Measurements from ENCODE around the gene TNFSF4. TPM values are rescaled to one million over a fixed set of nuclear protein-coding genes. Genes with fewer than 3 reads are reported as not detected.

TNFSF4 gene
- total RNA-seq, 2 experiments from 2014 or later, result 0.47 to 17.5 TPM

DNA sequence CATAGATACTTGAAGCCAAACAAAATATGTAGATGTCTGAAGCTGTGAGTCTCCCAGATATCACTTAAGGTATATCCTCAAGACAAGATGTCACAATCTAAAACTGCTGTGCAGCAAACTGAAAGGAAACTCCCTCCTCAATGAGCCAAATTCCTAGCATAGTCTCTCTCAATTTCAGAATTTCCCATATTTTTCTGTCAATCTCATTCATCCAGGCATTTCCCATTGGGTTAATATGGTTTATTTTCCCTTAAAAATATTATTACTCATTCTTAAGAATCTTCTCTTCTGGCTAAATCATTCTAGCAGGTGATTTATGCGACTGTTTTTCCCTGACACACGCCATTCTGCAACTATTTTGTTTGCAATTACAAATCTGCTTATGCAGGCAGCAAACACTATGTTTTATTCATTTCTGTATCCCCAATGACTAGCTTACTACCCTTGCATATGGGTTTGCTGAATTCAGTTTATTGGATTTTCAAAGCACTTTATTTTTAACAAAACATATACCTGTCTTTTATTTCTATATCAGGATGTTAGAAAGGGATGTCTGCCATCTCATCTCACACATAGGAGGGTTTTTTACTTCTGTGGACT, 69.9 kb downstream of the TNFSF4 start:
- no peak overlapping the region for H3K27ac Mint-ChIP-seq
- CTCF ChIA-PET, result no interaction called here
- ATAC-seq, result no peak
- H3K4me3 Mint-ChIP-seq, result no peak overlapping the region
- peaks cover 2% of the 10 kb centered on the region for H3K9me3 Mint-ChIP-seq (ENCODE audit: low read depth)
- DNase-seq, result no peak
- H3K36me3 Mint-ChIP-seq, result no peaks in the 10 kb centered on the region
- H3K27me3 Mint-ChIP-seq, result peaks cover 3% of the 10 kb centered on the region
- H3K4me1 Mint-ChIP-seq, result no peaks in the 10 kb centered on the region

DNA sequence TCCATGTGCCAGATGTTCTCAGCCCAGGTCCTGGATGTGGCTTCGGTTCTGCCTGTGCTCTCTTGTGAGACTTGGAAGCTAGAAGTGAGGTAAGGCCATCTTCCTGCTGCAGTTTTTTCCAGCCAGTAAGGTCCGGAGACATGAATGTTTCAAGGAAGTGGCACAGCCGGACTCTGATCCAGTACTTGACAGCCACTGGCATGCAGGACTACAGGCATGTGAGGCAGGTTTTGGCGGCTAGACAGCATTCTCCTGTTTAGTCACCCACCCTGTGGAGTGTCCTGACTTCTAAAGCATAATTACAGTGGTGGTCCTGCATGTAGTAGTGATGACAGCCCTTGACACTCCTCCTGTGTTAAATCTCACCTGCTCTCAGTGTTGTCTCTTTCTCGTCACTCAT, 72.3 kb downstream of the TNFSF4 start:
- CTCF ChIA-PET, result no interaction called here
- Mint-ChIP-seq H3K4me3 (no peak overlapping the region), H3K27me3 (peaks cover 3% of the 10 kb centered on the region), H3K27ac (no peak overlapping the region), H3K4me1 (no peaks in the 10 kb centered on the region), H3K36me3 (no peaks in the 10 kb centered on the region), H3K9me3 (ENCODE audit: low read depth) (peaks cover 2% of the 10 kb centered on the region)
- ATAC-seq, result no peak
- no peak for DNase-seq

DNA sequence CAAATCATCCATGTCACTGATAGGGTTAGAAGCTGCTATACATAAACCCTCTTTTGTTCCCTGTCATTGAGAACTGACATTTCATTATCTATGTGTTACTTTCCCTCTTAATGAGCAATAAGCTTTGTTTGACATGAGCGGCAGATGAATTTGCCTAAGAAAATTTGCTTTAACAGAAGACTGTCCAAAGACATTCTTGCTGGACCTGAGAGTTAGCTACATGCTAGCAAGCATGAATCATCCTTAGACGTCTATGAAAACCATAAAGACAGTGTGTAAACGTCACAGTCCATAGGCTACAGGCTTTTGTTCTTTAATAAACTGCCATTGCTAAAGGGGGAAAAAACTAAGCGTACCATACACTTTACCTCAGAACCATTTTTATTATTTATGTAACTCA, 73.1 kb downstream of the TNFSF4 start:
- ATAC-seq, result no peak
- DNase-seq, result no peak
- no peak overlapping the region for H3K4me3 Mint-ChIP-seq
- H3K4me1 Mint-ChIP-seq, result no peaks in the 10 kb centered on the region
- peaks cover 2% of the 10 kb centered on the region for H3K9me3 Mint-ChIP-seq (ENCODE audit: low read depth)
- peaks cover 3% of the 10 kb centered on the region for H3K27me3 Mint-ChIP-seq
- no peaks in the 10 kb centered on the region for H3K36me3 Mint-ChIP-seq
- CTCF ChIA-PET, result no interaction called here
- H3K27ac Mint-ChIP-seq, result no peak overlapping the region

Other genes starting within 250 kb of the TNFSF4 start
- gene TNFSF18, start 156.4 kb downstream of the TNFSF4 start, total RNA-seq, result not detected

Measured in activated CD8-positive, alpha-beta memory T cell treated with anti-CD3 and anti-CD28 coated beads, Interleukin-2, amount 10 ng/mL, durations not matched to agents 7 days and 5 days (primary cell).